ENCODE measurements around the gene WASF2.

GRCh38 chr1:27436204-27437159, 53.5 kb downstream of the WASF2 start:
- TF ChIP-seq CTCF (IDR thresholded peaks at IDR 0.05; ENCODE audit: insufficient read depth, low read length) (no peak), POLR2AphosphoS5 (IDR thresholded peaks at IDR 0.05; ENCODE audit: low read depth) (no peak)
